Endothelial cell of umbilical vein (primary cell): ENCODE measurements around the gene IGF2R. TPM values are rescaled to one million over a fixed set of nuclear protein-coding genes. Genes with fewer than 3 reads are reported as not detected.

Experiments used
- BruUV-seq: library from RNA; stranded (reverse); fragments of 400-500 nt; replicated peaks from 2 replicates; lab custom pipeline; 2021; lab: Mats Ljungman, UMichigan
- CTCF ChIA-PET: fragments of 300-600, 350-600 bp; sonication (Branson Sonifier 250); formaldehyde crosslinking; loops from one replicate; lab custom pipeline; 2021; ENCODE audit warnings: antibody characterized with exemption, inconsistent platforms; lab: Charles Lee
- POLR2A ChIA-PET: fragments of 300-600, 350-600 bp; sonication (Branson Sonifier 250); formaldehyde crosslinking; loops from one replicate; lab custom pipeline; 2021; ENCODE audit warnings: antibody characterized with exemption, inconsistent platforms; lab: Charles Lee
- DNase-seq: peaks from one replicate; pipeline ENCODE4 v3.0.0-alpha.2; 2011; ENCODE audit warnings: low read depth, low spot score
- FAIRE-seq: peaks from 2 replicates; lab custom pipeline; 2011; peaks lifted over from hg19 to GRCh38; lab: Jason Lieb, UNC
- H2AFZ ChIP-seq: 2 replicates; pipeline ENCODE4 v1.6.0; 2012; ENCODE audit warnings: low read depth, low read length, control low read depth, inconsistent platforms
- H3K27ac ChIP-seq: 2 replicates; pipeline ENCODE4 v1.5.1; 2011; ENCODE audit warnings: low read depth, mild to moderate bottlenecking, control low read depth, low read length, moderate library complexity; ENCODE audit not compliant: insufficient read depth
- H3K27me3 ChIP-seq, 2 experiments: 2 replicates each; pipeline versions ENCODE4 v1.6.0 to v1.6.1; 2011; ENCODE audit warnings: low read length in 2 of 2, mixed read lengths in 1 of 2; ENCODE audit not compliant: control insufficient read depth in 2 of 2, insufficient read depth in 2 of 2
- H3K36me3 ChIP-seq, 2 experiments: 2 replicates in 1 of 2; 3 replicates in 1 of 2; pipeline ENCODE4 v1.5.1; 2011; ENCODE audit warnings: low read length in 2 of 2, mild to moderate bottlenecking in 1 of 2, moderate library complexity in 1 of 2; ENCODE audit not compliant: control insufficient read depth in 2 of 2, insufficient read depth in 2 of 2; ENCODE audit errors: extremely low read depth in 1 of 2
- H3K4me1 ChIP-seq: 3 replicates; pipeline ENCODE4 v1.5.1; 2011; ENCODE audit warnings: mild to moderate bottlenecking, low read length; ENCODE audit not compliant: control insufficient read depth, insufficient read depth; ENCODE audit errors: extremely low read depth
- H3K4me2 ChIP-seq: 2 replicates; pipeline ENCODE4 v1.6.1; 2011; ENCODE audit warnings: low read length, control low read depth, mixed read lengths; ENCODE audit not compliant: insufficient read depth
- H3K4me3 ChIP-seq, 3 experiments: fragments of 200-600 bp in 1 of 3; sonication (generic), shearing (Covaris generic) in 1 of 3; replicated peaks in 1 of 3; 2 replicates each; pipeline ENCODE4 v1.5.1; 2011 to 2016; ENCODE audit warnings: control low read depth in 3 of 3, low read length in 3 of 3, mild to moderate bottlenecking in 2 of 3, inconsistent platforms in 1 of 3, low read depth in 1 of 3, moderate library complexity in 1 of 3; ENCODE audit not compliant: insufficient read depth in 1 of 3
- H3K79me2 ChIP-seq: 2 replicates; pipeline ENCODE4 v1.6.0; 2012; ENCODE audit warnings: low read length, inconsistent platforms; ENCODE audit not compliant: control insufficient read depth, insufficient read depth
- H3K9ac ChIP-seq: replicated peaks from 2 replicates; pipeline ENCODE3; 2011; ENCODE audit warnings: low read length, control low read depth; ENCODE audit not compliant: insufficient read depth; ENCODE audit errors: extremely low read depth
- H3K9me1 ChIP-seq: replicated peaks from 3 replicates; pipeline ENCODE4 v1.6.0; 2011; ENCODE audit warnings: mild to moderate bottlenecking, low read length; ENCODE audit not compliant: control insufficient read depth, insufficient read depth; ENCODE audit errors: extremely low read depth
- H3K9me3 ChIP-seq: replicated peaks from 2 replicates; pipeline ENCODE4 v1.5.1; 2012; ENCODE audit warnings: low read length, inconsistent platforms; ENCODE audit not compliant: control insufficient read depth, insufficient read depth
- H4K20me1 ChIP-seq: replicated peaks from 2 replicates; pipeline ENCODE3; 2011; ENCODE audit warnings: mild to moderate bottlenecking, low read length; ENCODE audit not compliant: control insufficient read depth, insufficient read depth; ENCODE audit errors: extremely low read depth
- EZH2 ChIP-seq: IDR thresholded peaks from 2 replicates; pipeline ENCODE4 v1.6.1; 2012; ENCODE audit warnings: borderline replicate concordance, low read depth, mild to moderate bottlenecking, moderate library complexity, low read length, inconsistent platforms; ENCODE audit not compliant: severe bottlenecking
- FOS ChIP-seq: IDR thresholded peaks from 2 replicates; pipeline ENCODE4 v1.6.1; 2011; ENCODE audit warnings: mild to moderate bottlenecking, low read length, moderate library complexity, borderline replicate concordance; ENCODE audit not compliant: insufficient read depth
- GATA2 ChIP-seq: IDR thresholded peaks from 2 replicates; pipeline ENCODE4 v1.7.0; 2011; ENCODE audit warnings: low read depth, mild to moderate bottlenecking, moderate library complexity, mixed read lengths, low read length; ENCODE audit not compliant: insufficient read length, insufficient read depth
- JUN ChIP-seq: IDR thresholded peaks from 2 replicates; pipeline ENCODE4 v1.6.1; 2011; ENCODE audit warnings: borderline replicate concordance, low read depth; ENCODE audit not compliant: insufficient read length, insufficient read depth
- MYC ChIP-seq: IDR thresholded peaks from one replicate; pipeline ENCODE4 v1.6.1; 2011; ENCODE audit warnings: mild to moderate bottlenecking, low read depth, low read length
- POLR2A ChIP-seq: IDR thresholded peaks from 2 replicates; pipeline ENCODE4 v1.6.1; 2012; ENCODE audit warnings: low read depth, mild to moderate bottlenecking, control low read depth, low read length
- POLR2AphosphoS5 ChIP-seq: IDR thresholded peaks from 2 replicates; pipeline ENCODE4 v1.6.1; 2012; ENCODE audit warnings: low read depth, mild to moderate bottlenecking, control low read depth, low read length, moderate library complexity; ENCODE audit not compliant: insufficient read depth
- dilution Hi-C: fragments of 300-500 bp; cut with MboI; formaldehyde crosslinking; loops from one replicate; pipeline ENCODE4 v1.15.0; 2019; ENCODE audit warnings: low sequenced_read_pairs; ENCODE audit not compliant: extremely low pct_ligation_motif_present
- intact Hi-C: fragments of 100-400 bp; cut with micrococcal nuclease; formaldehyde crosslinking; loops from one replicate; pipeline ENCODE4 v1.10.0; 2022
- polyA plus RNA-seq, 4 experiments: library from polyadenylated mRNA; depleted of rRNA in 3 of 4; stranded (reverse) in 3 of 4; unstranded in 1 of 4; fragments of >200 nt; gene quantifications; 2 replicates each; pipeline versions ENCODE4 v1.2.1 to v1.2.3, GENCODE V29; 2011 to 2012; ENCODE audit warnings: missing spikeins in 1 of 4
- total RNA-seq: library from RNA; stranded (reverse); gene quantifications from 2 replicates; pipeline ENCODE4 v1.2.3, GENCODE V29; 2021
- TF ChIP-seq, protein P1 (sequence below), 2 donors: IDR thresholded peaks; 1 replicate in 1 of 2; 2 replicates in 1 of 2; pipeline ENCODE4 v1.5.1; 2011; ENCODE audit warnings: low read length in 2 of 2, mild to moderate bottlenecking in 2 of 2, moderate library complexity in 2 of 2, control low read depth in 1 of 2, inconsistent platforms in 1 of 2, low read depth in 1 of 2; ENCODE audit not compliant: insufficient read depth in 1 of 2; ENCODE audit errors: extremely low read depth in 1 of 2
- TF ChIP-seq, protein P2 (sequence below): IDR thresholded peaks from 2 replicates; pipeline ENCODE4 v1.6.1; 2011; ENCODE audit not compliant: insufficient read depth, insufficient read length

IGF2R gene
- total and polyA plus RNA-seq, 2 donors (not counting 3 experiments of a cell fraction or from before 2014, with no cell fraction given): 16.3 to 60.2 TPM

DNA sequence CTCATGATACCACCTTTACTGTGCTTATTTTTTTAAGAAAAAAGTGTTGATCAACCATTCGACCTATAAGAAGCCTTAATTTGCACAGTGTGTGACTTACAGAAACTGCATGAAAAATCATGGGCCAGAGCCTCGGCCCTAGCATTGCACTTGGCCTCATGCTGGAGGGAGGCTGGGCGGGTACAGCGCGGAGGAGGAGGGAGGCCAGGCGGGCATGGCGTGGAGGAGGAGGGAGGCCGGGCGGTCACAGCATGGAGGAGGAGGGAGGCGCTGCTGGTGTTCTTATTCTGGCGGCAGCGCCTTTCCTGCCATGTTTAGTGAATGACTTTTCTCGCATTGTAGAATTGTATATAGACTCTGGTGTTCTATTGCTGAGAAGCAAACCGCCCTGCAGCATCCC is 137.1 kb downstream of the IGF2R start:
- H3K4me2 ChIP-seq: no peak overlapping the region
- no peak overlapping the region for H2AFZ ChIP-seq
- H3K9me1 ChIP-seq: no peaks in the 10 kb centered on the region
- TF ChIP-seq, protein P1, sequence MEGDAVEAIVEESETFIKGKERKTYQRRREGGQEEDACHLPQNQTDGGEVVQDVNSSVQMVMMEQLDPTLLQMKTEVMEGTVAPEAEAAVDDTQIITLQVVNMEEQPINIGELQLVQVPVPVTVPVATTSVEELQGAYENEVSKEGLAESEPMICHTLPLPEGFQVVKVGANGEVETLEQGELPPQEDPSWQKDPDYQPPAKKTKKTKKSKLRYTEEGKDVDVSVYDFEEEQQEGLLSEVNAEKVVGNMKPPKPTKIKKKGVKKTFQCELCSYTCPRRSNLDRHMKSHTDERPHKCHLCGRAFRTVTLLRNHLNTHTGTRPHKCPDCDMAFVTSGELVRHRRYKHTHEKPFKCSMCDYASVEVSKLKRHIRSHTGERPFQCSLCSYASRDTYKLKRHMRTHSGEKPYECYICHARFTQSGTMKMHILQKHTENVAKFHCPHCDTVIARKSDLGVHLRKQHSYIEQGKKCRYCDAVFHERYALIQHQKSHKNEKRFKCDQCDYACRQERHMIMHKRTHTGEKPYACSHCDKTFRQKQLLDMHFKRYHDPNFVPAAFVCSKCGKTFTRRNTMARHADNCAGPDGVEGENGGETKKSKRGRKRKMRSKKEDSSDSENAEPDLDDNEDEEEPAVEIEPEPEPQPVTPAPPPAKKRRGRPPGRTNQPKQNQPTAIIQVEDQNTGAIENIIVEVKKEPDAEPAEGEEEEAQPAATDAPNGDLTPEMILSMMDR (IDR thresholded peaks at IDR 0.05; ENCODE audit: extremely low read depth in 1 of 2, insufficient read depth in 1 of 2, low read depth in 1 of 2, low read length in 2 of 2): no peak
- no peak for TF ChIP-seq EZH2
- no peak for TF ChIP-seq JUN
- TF ChIP-seq, protein P2, sequence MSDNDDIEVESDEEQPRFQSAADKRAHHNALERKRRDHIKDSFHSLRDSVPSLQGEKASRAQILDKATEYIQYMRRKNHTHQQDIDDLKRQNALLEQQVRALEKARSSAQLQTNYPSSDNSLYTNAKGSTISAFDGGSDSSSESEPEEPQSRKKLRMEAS: no peak
- no peak for TF ChIP-seq FOS
- no peak for TF ChIP-seq MYC
- TF ChIP-seq POLR2AphosphoS5: no peak
- no peak for TF ChIP-seq POLR2A
- TF ChIP-seq GATA2: no peak
- H3K27me3 ChIP-seq: no peaks in the 10 kb centered on the region
- no peaks in the 10 kb centered on the region for H4K20me1 ChIP-seq
- H3K4me3 ChIP-seq: no peak overlapping the region
- no peaks in the 10 kb centered on the region for H3K9me3 ChIP-seq
- ChIA-PET POLR2A (no interaction called here), CTCF (interaction anchor here (7.0 kb wide), 1 partner anchor 243 kb away, joined by 53 read pairs; no protein-coding TSS in a partner anchor)
- H3K27ac ChIP-seq: no peak overlapping the region
- H3K4me1 ChIP-seq: no peaks in the 10 kb centered on the region
- intact Hi-C loops (loop anchor here (10.0 kb wide), 1 partner anchor 311 kb away; the partner anchor contains the start of gene MRPL18), dilution Hi-C loops (no loop called here)
- H3K36me3 ChIP-seq: peaks cover 0 to 5% of the 10 kb centered on the region in 2 experiments
- FAIRE-seq (no peak), DNase-seq (no peak)
- H3K79me2 ChIP-seq: no peaks in the 10 kb centered on the region
- no peak overlapping the region for H3K9ac ChIP-seq
- BruUV-seq: no TSS peak
